OCI-LY7 (cell line): Measurements from ENCODE around the gene ADAM20.

ENCODE experiments used
- CTCF ChIP-seq: fragments of 200-600 bp; sonication (generic); conservative IDR thresholded peaks from 2 replicates; pipeline ENCODE4 v1.5.1; 2014; ENCODE audit warnings: mild to moderate bottlenecking, antibody characterized with exemption, low read length, moderate library complexity, mixed read lengths
- EZH2phosphoT487 ChIP-seq: fragments of 200-600 bp; sonication (generic); IDR thresholded peaks from 2 replicates; pipeline ENCODE4 v1.6.1; 2018; ENCODE audit warnings: low read depth, borderline replicate concordance, mild to moderate bottlenecking, mixed run types, antibody characterized with exemption, low read length, moderate library complexity, mixed read lengths

GRCh38 chr14:70498191-70498590 is 36.6 kb downstream of the ADAM20 start:
- TF ChIP-seq CTCF (no peak), EZH2phosphoT487 (no peak)
